GM20000 (cell line): Measurements from ENCODE around the gene DCUN1D3.

Experiments used
- DNase-seq: peaks from one replicate; pipeline ENCODE4 v3.0.0; 2012; ENCODE audit warnings: low spot score
- TF ChIP-seq, protein P1 (sequence below): IDR thresholded peaks from 2 replicates; pipeline ENCODE4 v1.5.1; 2012; ENCODE audit warnings: mild to moderate bottlenecking, control low read depth; ENCODE audit errors: extremely low read depth, missing control alignments

Gene DCUN1D3

DNA sequence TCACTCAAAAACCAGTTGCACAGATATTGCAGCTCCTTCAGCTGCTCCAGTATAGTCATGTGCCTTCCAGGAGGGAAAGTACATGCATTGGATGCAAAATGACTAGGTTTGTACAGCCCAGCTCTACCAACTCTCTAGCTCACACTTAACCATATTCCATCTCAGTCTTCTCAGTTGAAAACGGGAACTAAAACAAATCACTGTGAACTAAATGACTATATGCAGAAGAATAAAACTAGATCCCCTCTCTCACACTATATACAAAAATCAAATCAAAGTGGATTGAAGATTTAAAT is 24.9 kb downstream of the DCUN1D3 start:
- no peak for DNase-seq
- TF ChIP-seq, protein P1, sequence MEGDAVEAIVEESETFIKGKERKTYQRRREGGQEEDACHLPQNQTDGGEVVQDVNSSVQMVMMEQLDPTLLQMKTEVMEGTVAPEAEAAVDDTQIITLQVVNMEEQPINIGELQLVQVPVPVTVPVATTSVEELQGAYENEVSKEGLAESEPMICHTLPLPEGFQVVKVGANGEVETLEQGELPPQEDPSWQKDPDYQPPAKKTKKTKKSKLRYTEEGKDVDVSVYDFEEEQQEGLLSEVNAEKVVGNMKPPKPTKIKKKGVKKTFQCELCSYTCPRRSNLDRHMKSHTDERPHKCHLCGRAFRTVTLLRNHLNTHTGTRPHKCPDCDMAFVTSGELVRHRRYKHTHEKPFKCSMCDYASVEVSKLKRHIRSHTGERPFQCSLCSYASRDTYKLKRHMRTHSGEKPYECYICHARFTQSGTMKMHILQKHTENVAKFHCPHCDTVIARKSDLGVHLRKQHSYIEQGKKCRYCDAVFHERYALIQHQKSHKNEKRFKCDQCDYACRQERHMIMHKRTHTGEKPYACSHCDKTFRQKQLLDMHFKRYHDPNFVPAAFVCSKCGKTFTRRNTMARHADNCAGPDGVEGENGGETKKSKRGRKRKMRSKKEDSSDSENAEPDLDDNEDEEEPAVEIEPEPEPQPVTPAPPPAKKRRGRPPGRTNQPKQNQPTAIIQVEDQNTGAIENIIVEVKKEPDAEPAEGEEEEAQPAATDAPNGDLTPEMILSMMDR: no peak

DNA sequence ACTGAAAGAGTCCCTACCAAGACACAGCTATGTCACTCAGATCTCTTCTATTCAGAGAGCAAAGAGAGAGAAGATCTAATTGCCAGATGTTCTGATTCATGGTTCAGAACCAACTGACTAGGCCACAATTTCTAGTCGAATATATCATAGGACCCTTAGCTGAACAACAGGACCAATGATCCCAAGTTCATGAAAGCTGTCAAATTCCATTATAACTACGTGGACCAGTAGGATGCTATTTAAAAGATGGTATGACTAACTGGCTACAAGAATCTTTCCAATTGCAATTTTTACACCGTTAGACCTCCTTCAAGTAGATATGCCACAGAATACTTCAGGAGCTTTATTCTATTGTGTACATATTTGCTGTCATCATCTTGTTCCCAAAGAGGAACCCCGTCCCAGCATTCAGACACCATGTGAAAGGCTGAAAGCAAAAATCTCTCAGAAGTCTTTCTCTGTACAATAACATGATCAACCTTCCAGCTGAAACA is 26.0 kb downstream of the DCUN1D3 start:
- no peak for DNase-seq
- TF ChIP-seq, protein P1: no peak

DNA sequence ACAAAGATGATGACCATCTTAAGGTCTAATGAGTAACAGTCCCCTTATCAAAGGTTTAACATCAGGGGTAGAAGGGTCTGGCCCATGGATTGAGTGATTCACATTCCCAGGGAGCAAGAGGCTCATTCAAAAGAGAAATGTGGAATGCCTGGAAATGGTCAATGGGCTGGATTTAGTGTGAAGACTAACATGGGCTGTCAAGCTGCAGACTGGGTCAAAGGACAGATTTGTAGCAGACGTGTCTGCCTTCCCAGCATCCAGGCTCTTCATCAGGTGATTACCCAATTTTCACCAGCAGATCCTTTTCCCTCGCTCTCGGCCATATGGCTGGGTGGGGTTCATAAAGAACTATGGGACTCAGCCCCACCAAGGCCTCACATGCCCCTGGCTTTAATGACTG is 26.8 kb downstream of the DCUN1D3 start:
- TF ChIP-seq, protein P1: no peak

DNA sequence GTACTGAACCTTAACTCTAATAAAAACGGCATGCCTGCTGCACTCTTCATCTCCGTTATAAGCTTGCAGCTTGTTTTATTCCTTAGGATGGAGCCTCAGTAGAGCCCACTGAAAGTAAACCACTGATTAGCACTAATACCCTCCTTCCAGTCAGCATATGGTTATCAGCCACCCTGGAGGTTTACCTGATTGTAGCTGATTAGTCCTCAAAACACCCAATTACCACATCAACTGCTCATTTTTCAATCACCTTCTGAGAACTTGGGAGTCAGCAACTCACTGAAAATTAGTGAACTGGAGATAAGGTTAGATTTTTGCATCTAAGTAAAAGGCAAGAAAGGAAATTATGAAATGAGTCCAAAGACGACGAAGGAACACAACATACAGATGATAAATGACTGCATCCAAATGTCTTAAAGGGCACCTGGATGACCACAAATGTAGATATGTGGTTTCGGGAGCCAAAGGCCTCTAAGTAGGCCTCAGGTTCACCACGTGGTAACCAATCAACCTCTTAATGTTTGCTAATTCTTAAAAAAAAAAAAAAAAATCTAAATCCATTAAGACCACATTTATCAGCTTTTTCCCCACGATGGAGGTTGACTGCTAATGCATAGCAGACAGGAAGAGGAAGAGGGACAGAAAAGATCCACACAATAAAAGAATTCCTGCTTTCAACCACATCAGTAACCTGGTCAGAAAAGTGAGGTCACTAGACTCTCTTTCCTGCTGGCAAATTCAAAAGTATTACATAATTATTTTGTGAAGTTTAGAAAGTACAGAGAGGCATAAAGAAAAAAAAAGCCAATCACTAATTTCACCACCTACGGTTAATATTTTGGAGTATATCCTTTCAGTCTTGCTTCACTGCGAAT is 28.0 kb downstream of the DCUN1D3 start:
- DNase-seq: no peak
- TF ChIP-seq, protein P1: no peak

More for the DNA sequence above, 26.8 kb downstream of the DCUN1D3 start:
- DNase-seq: no peak

DNA sequence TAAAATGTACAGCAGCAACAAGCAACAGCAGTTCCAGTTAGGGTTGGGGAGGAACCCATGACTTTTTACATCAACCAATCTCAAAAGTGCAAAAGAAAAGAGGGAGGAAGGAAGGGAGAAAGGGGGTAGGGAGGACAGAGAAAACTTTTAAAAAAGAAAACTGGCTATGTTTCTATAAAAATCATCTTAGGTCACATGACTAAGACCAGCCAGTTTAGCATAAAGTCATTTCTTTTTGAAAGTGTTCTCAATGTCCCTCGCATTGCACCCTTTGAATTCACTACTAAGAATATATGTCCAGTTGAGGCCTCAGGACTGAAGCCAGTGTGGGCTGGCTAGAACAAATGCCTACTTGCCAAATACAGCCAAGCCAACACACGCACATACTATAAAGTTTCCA is 28.9 kb downstream of the DCUN1D3 start:
- TF ChIP-seq, protein P1: no peak
- no peak for DNase-seq

DNA sequence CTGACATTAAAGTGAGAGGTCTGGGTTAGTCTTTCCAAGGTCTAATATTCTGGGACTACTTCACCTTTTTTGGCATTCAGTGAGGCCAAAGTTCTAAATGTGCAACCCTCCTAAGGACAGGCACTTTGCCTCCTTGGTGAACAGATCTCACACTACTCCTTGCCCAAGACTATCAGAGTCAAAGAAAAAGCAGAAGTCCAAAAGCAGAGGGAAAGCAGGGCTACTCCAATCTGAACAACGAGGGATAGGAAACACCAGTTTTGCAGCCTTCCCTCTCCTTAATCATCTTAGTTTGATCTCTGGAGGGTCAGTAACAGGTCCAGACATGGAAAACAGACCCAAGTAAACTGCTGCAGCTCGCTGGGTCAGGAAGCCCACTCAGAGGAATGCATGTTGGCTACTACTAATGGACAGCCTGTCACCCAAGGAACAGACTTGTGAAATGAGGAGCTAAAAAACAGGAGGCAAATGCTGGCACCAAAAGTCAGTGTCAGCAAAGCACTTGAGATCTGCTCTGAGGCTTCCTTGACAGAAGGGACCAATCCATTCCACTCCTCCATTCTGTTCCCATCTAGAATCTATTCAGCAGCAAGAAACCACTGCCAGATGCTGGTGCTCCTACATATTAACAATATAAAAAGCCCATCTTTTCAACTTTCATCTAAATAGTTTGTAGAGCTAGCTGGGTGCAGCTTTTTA is 29.9 kb downstream of the DCUN1D3 start:
- TF ChIP-seq, protein P1: no peak
- no peak for DNase-seq

DNA sequence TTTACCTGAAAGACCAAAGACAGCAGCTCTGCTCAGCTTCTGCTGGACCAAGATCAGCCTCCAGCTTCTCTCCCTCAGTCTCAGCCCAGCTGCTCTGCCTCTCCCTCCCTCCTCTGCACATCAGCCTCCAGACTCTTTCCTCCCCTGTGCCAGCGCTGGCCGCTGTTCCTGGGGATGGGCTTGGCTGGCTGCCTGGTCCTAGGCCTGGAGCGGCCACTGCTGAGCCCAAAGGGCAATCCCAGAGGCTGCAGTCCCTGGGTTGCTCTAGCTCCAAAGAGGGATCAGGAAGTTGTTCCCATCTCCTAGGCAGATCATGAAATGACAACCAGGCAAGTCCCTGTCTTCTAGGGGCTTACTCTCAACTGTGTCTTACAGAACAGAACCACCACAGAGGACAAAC is 31.3 kb downstream of the DCUN1D3 start:
- DNase-seq: no peak

More for the DNA sequence above, 31.3 kb downstream of the DCUN1D3 start:
- TF ChIP-seq, protein P1: no peak
